Type B pancreatic cell (in vitro differentiated cells): ENCODE measurements around the gene HDLBP. TPM values are rescaled to one million over a fixed set of nuclear protein-coding genes. Genes with fewer than 3 reads are reported as not detected.

ENCODE experiments used
- DNase-seq: peaks from one replicate; pipeline ENCODE4 v3.0.0; 2021; ENCODE audit warnings: mixed read lengths; ENCODE audit not compliant: unreplicated experiment; ENCODE audit errors: extremely low spot score
- H3K27ac Mint-ChIP-seq: 2 replicates; pipeline ENCODE4 v1.8.0; 2021; ENCODE audit warnings: mild to moderate bottlenecking, mixed read lengths
- H3K27me3 Mint-ChIP-seq: 2 replicates; pipeline ENCODE4 v1.8.0; 2021; ENCODE audit warnings: mixed read lengths
- H3K36me3 Mint-ChIP-seq: 2 replicates; pipeline ENCODE4 v1.8.0; 2021; ENCODE audit warnings: mixed read lengths
- H3K4me1 Mint-ChIP-seq: one replicate; pipeline ENCODE4 v1.8.0; 2021; ENCODE audit warnings: mixed read lengths; ENCODE audit not compliant: unreplicated experiment
- H3K4me3 Mint-ChIP-seq: 2 replicates; pipeline ENCODE4 v1.8.0; 2021; ENCODE audit warnings: mild to moderate bottlenecking, mixed read lengths
- H3K9me3 Mint-ChIP-seq: 2 replicates; pipeline ENCODE4 v1.8.0; 2021; ENCODE audit warnings: mixed read lengths
- total RNA-seq: library from RNA; stranded (reverse); gene quantifications from 2 replicates; pipeline ENCODE4 v1.2.1, GENCODE V29; 2021; ENCODE audit warnings: low replicate concordance
- TF ChIP-seq, protein P1 (sequence below): fragments of 200-600 bp; sonication (generic); conservative IDR thresholded peaks from 2 replicates; pipeline ENCODE4 v1.5.0; 2021; ENCODE audit warnings: antibody characterized with exemption, mild to moderate bottlenecking

HDLBP gene
- total RNA-seq, 1 donor from 2014 or later: 466 TPM

DNA sequence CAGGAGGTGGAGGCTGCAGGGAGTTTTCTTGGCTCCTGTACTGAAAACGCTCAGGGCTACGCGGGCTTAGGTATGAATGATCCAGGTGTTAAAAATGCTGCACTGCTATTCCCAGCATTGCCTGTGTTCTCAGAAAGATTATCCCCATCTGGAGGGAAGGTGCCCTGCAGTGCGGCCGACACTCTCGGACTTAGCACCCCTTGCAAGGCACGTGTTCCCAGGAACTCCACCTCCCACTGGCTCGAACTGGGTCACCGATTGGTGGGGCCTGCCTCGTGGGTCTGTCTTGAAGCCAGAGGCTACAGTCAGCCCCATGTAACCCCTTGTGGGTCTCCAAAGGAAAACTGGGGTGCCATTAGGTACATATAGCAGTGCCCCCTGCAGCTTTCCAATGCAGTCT is 101.3 kb downstream of the HDLBP start:
- Mint-ChIP-seq H3K4me3 (no peak overlapping the region), H3K27me3 (peaks cover 7% of the 10 kb centered on the region), H3K27ac (no peak overlapping the region)

DNA sequence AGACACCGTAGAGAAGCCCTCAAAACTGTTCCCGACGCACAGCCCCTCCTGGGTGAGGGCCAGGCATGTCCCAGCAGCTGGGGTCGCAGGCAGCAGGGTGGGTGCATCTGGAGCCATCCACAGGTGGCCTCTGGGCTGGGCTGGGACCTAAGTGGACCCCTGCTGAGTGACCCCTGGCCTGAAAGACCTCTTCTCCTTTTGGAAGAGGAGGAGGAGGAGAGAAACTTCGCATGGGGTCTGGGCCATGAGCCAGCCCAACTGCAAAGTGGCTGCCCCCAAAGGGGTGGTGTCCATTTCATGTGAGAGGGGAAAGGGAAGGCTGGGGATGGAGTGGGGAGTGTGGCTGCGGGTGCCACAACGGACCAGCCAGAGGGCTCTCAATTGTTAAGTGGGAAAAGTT is 101.9 kb downstream of the HDLBP start:
- H3K27ac Mint-ChIP-seq: no peak overlapping the region
- no peak for DNase-seq
- H3K4me1 Mint-ChIP-seq: peaks cover 2% of the 10 kb centered on the region
- H3K36me3 Mint-ChIP-seq: no peaks in the 10 kb centered on the region
- peaks cover 7% of the 10 kb centered on the region for H3K27me3 Mint-ChIP-seq
- H3K9me3 Mint-ChIP-seq: no peaks in the 10 kb centered on the region
- TF ChIP-seq, protein P1, sequence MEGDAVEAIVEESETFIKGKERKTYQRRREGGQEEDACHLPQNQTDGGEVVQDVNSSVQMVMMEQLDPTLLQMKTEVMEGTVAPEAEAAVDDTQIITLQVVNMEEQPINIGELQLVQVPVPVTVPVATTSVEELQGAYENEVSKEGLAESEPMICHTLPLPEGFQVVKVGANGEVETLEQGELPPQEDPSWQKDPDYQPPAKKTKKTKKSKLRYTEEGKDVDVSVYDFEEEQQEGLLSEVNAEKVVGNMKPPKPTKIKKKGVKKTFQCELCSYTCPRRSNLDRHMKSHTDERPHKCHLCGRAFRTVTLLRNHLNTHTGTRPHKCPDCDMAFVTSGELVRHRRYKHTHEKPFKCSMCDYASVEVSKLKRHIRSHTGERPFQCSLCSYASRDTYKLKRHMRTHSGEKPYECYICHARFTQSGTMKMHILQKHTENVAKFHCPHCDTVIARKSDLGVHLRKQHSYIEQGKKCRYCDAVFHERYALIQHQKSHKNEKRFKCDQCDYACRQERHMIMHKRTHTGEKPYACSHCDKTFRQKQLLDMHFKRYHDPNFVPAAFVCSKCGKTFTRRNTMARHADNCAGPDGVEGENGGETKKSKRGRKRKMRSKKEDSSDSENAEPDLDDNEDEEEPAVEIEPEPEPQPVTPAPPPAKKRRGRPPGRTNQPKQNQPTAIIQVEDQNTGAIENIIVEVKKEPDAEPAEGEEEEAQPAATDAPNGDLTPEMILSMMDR: no peak
- no peak overlapping the region for H3K4me3 Mint-ChIP-seq

More for the DNA sequence above, 101.3 kb downstream of the HDLBP start:
- Mint-ChIP-seq H3K4me1 (peaks cover 9% of the 10 kb centered on the region), H3K9me3 (no peaks in the 10 kb centered on the region), H3K36me3 (no peaks in the 10 kb centered on the region)
- DNase-seq: no peak
- TF ChIP-seq, protein P1: no peak

DNA sequence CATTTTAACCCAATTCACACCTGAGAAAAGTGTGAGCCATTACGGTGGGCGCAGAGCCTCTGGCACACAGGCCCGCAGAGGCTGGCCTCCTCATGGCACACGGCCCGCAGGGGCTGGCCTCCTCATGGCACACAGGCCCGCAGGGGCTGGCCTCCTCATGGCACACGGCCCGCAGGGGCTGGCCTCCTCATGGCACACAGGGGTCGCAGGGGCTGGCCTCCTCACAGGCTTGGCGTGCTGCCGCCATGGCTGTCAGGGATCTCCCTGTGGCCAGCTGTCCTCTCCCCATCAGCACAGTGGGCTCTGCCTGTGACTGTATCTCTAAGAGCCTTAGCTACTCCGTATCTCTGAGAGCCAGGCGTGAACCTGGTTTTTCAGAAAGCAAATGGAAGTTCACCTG is 102.4 kb downstream of the HDLBP start:
- H3K4me1 Mint-ChIP-seq: no peaks in the 10 kb centered on the region
- no peaks in the 10 kb centered on the region for H3K9me3 Mint-ChIP-seq
- H3K27me3 Mint-ChIP-seq: peaks cover 7% of the 10 kb centered on the region
- no peak overlapping the region for H3K27ac Mint-ChIP-seq
- no peak for DNase-seq
- TF ChIP-seq, protein P1: no peak
- H3K36me3 Mint-ChIP-seq: no peaks in the 10 kb centered on the region
- H3K4me3 Mint-ChIP-seq: no peak overlapping the region

DNA sequence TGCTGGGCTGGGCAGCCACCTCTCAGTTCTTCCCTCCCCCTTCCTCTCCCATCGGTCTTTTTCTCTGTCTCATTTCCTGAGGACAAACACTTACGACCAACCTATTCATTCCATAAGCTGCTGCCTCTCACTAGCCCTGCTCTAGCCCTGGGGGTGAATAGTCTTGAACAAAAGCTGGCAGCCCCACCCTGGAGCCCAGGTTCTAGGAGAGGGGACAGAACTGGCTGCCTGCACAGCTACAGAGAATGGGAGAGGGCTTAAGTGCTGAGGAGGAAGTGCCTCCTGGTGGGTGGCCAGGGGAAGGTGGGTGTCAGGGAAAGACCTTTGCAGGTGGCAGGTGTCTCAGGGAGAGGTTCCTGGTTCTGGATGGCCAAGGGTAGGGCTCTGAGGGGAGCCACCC is 104.2 kb downstream of the HDLBP start:
- TF ChIP-seq, protein P1: no peak
- Mint-ChIP-seq H3K4me3 (no peak overlapping the region), H3K9me3 (no peaks in the 10 kb centered on the region), H3K4me1 (no peaks in the 10 kb centered on the region), H3K27ac (peak overlapping the region; percentile 18), H3K36me3 (no peaks in the 10 kb centered on the region), H3K27me3 (peaks cover 7% of the 10 kb centered on the region)
- no peak for DNase-seq

DNA sequence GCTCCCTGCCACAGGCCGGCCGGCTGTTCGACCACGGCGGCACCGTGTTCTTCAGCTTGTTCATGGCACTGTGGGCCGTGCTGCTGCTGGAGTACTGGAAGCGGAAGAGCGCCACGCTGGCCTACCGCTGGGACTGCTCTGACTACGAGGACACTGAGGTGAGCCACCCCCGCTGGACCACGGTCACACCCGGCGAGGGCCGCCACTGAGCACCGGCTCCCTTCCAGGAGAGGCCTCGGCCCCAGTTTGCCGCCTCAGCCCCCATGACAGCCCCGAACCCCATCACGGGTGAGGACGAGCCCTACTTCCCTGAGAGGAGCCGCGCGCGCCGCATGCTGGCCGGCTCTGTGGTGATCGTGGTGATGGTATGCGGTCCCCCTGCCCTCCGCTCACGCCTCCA is 106.2 kb downstream of the HDLBP start:
- H3K9me3 Mint-ChIP-seq: no peaks in the 10 kb centered on the region
- no peak overlapping the region for H3K4me3 Mint-ChIP-seq
- H3K27ac Mint-ChIP-seq: no peak overlapping the region

More for the DNA sequence above, 106.2 kb downstream of the HDLBP start:
- no peak for DNase-seq
- H3K27me3 Mint-ChIP-seq: peaks cover 6% of the 10 kb centered on the region
- no peaks in the 10 kb centered on the region for H3K4me1 Mint-ChIP-seq
- no peaks in the 10 kb centered on the region for H3K36me3 Mint-ChIP-seq
- TF ChIP-seq, protein P1: no peak
